Pancreas (tissue), 10 donors: Measurements from ENCODE around the gene VAMP4. TPM values are rescaled to one million over a fixed set of nuclear protein-coding genes. Genes with fewer than 3 reads are reported as not detected.
"Not testable (repeated sequence)": the region's sequence is repeated elsewhere in the genome, so short reads cannot be mapped to it uniquely, and the experiment has no call there.

ENCODE experiments used
- ATAC-seq, 4 donors: fragments of 200-7000 bp; cut with Tn5 transposase; one replicate each; pipeline versions ENCODE4 v1.8.0 to v1.9.1; 2020; ENCODE audit warnings: mild to moderate bottlenecking in 4 of 4, moderate library complexity in 4 of 4
- DNase-seq, 6 donors: peaks; one replicate each; pipeline ENCODE4 v3.0.0-alpha.2; 2020
- FAIRE-seq: peaks from 2 replicates; lab custom pipeline; 2012; peaks lifted over from hg19 to GRCh38; lab: Jason Lieb, UNC
- H3K27ac ChIP-seq, 4 donors: fragments of 200-600 bp; sonication (generic); 1 replicate in 3 of 4; 2 replicates in 1 of 4; pipeline versions ENCODE4 v1.5.0 to v1.8.0; 2020
- H3K27me3 ChIP-seq, 4 donors: fragments of 200-600 bp; one replicate each; pipeline ENCODE4 v1.8.0; 2021
- H3K36me3 ChIP-seq, 3 donors: fragments of 200-600 bp; sonication (generic) in 1 of 3; one replicate each; pipeline versions ENCODE4 v1.5.0 to v1.8.0; 2020 to 2021
- H3K4me1 ChIP-seq, 3 donors: fragments of 200-600 bp; one replicate each; pipeline ENCODE4 v1.8.0; 2021
- H3K4me3 ChIP-seq, 4 donors: fragments of 200-600 bp; sonication (generic) in 2 of 4; one replicate each; pipeline versions ENCODE4 v1.5.0 to v1.8.0; 2020 to 2021
- H3K9me3 ChIP-seq, 4 donors: fragments of 200-600 bp; one replicate each; pipeline ENCODE4 v1.8.0; 2021
- CTCF ChIP-seq, 4 donors: fragments of 200-600 bp; sonication (generic) in 3 of 4; IDR thresholded peaks; one replicate each; pipeline versions ENCODE4 v1.5.0 to v1.8.0; 2021; ENCODE audit warnings: antibody characterized with exemption in 4 of 4
- WGBS, 2 donors: extraction: QIAGEN DNeasy Blood & Tissue Kit; methylation state at CpG; one replicate each; pipeline ENCODE4 v1.1.7; 2013; 5-methylcytosine and 5-hydroxymethylcytosine counted together
- intact Hi-C, 3 donors: fragments of 100-400 bp; cut with DNase I; formaldehyde crosslinking; loops; one replicate each; pipeline versions ENCODE4 v1.11.1 to v1.14.2; 2022
- polyA plus RNA-seq, 2 donors: library from polyadenylated mRNA; stranded (reverse); fragments of 200-250 nt; gene quantifications; one replicate each; pipeline ENCODE4 v1.2.3, GENCODE V29; 2013
- total RNA-seq, 6 donors: library from RNA; stranded (reverse); fragmentation: NEBNext Ultra II Directional in 4 of 6; extraction: Animal tissue kit (Norgen Biotek cat#: 25700) in 4 of 6; gene quantifications; one replicate each; pipeline versions ENCODE4 v1.2.1 to v1.2.4, GENCODE V29; 2021 to 2023
- donor health status: healthy with polysubstance abuse.
- donor health status: DM: no; HTN: no; CAD: no; lungs with moderate emphysema.
- donor health status: DM: no; HTN: no; CAD: no.
- donor health status: control.
- donor health status: control.
- donor health status: Bipolar disorder and iron deficiency.
- donor health status: DM: yes; HTN: yes; CAD: no.
- donor health status: DM: no; HTN: no; CAD: no.
- donor health status: DM: no; HTN: no; CAD: no.
- donor health status: DM: yes; HTN: yes; CAD: no.

VAMP4 gene
- total and polyA plus RNA-seq, 8 donors, result 3.2 to 7.6 (median 6.2) TPM

- H3K27ac ChIP-seq, result no peak overlapping the region
- H3K4me1 ChIP-seq, result no peaks in the 10 kb centered on the region
- WGBS, 2 donors, result 89 to 90% methylated on average over 4 of the region's 4 CpGs
- no peaks in the 10 kb centered on the region for H3K9me3 ChIP-seq
- H3K36me3 ChIP-seq, result peaks cover 0 to 12% (median 0%) of the 10 kb centered on the region in 3 donors
- FAIRE-seq (no peak), DNase-seq (no peak), ATAC-seq (no peak)
- no peak for TF ChIP-seq CTCF (IDR thresholded peaks at IDR 0.05)
- H3K4me3 ChIP-seq, result no peak overlapping the region
- no peaks in the 10 kb centered on the region for H3K27me3 ChIP-seq
- intact Hi-C loops, result no loop called here
Measured at GRCh38 chr1:171711643-171712042, 30.2 kb downstream of the VAMP4 start.

- Histone ChIP-seq H3K27ac (no peak overlapping the region), H3K36me3 (peaks cover 0 to 12% (median 0%) of the 10 kb centered on the region in 3 donors), H3K4me3 (no peak overlapping the region), H3K9me3 (no peaks in the 10 kb centered on the region), H3K4me1 (peaks cover 0 to 3% (median 0%) of the 10 kb centered on the region in 3 donors), H3K27me3 (no peaks in the 10 kb centered on the region)
- TF ChIP-seq CTCF (IDR thresholded peaks at IDR 0.05), result no peak
- no peak for DNase-seq
- intact Hi-C loops, result no loop called here
- FAIRE-seq, result no peak
- ATAC-seq, result no peak
- WGBS, 2 donors, result 92 to 93% methylated on average over 3 of the region's 3 CpGs
Measured at GRCh38 chr1:171707583-171707982, 34.3 kb downstream of the VAMP4 start.

GRCh38 chr1:171702598-171702997 is 39.3 kb downstream of the VAMP4 start:
- no peaks in the 10 kb centered on the region for H3K9me3 ChIP-seq
- peaks cover 0 to 4% (median 0%) of the 10 kb centered on the region in 3 donors for H3K36me3 ChIP-seq
- no peak overlapping the region for H3K27ac ChIP-seq
- no peaks in the 10 kb centered on the region for H3K27me3 ChIP-seq
- no peak for DNase-seq
- FAIRE-seq, result no peak
- no peak for TF ChIP-seq CTCF (IDR thresholded peaks at IDR 0.05)
- intact Hi-C loops, result no loop called here
- no peak for ATAC-seq
- H3K4me3 ChIP-seq, result no peak overlapping the region
- peaks cover 0 to 3% (median 0%) of the 10 kb centered on the region in 3 donors for H3K4me1 ChIP-seq

GRCh38 chr1:171699531-171699930 is 42.3 kb downstream of the VAMP4 start:
- Histone ChIP-seq H3K4me1 (no peaks in the 10 kb centered on the region), H3K27me3 (no peaks in the 10 kb centered on the region), H3K4me3 (no peak overlapping the region), H3K36me3 (peaks cover 0 to 4% (median 0%) of the 10 kb centered on the region in 3 donors), H3K27ac (no peak overlapping the region), H3K9me3 (no peaks in the 10 kb centered on the region)
- intact Hi-C loops, result no loop called here
- no peak for ATAC-seq
- WGBS, 2 donors, result 89 to 94% methylated on average over 2 of the region's 2 CpGs
- no peak for FAIRE-seq
- TF ChIP-seq CTCF (IDR thresholded peaks at IDR 0.05), result no peak
- DNase-seq, result no peak

GRCh38 chr1:171695772-171696171 is 46.1 kb downstream of the VAMP4 start:
- H3K27me3 ChIP-seq, H3K4me3 ChIP-seq, H3K9me3 ChIP-seq, ATAC-seq, H3K4me1 ChIP-seq, FAIRE-seq, DNase-seq, intact Hi-C loops, H3K36me3 ChIP-seq, H3K27ac ChIP-seq: not testable (repeated sequence)
- 87 to 89% methylated on average over 14 of the region's 14 CpGs for WGBS, 2 donors

- FAIRE-seq, H3K36me3 ChIP-seq, ATAC-seq, H3K4me1 ChIP-seq, H3K9me3 ChIP-seq, DNase-seq, H3K4me3 ChIP-seq, intact Hi-C loops, H3K27ac ChIP-seq, H3K27me3 ChIP-seq: not testable (repeated sequence)
- WGBS, 2 donors, result 96 to 99% methylated on average over 10 to 16 of the region's 23 CpGs
Measured at GRCh38 chr1:171693541-171693940, 48.3 kb downstream of the VAMP4 start.
